IMR-90 (cell line): ENCODE measurements around the gene IBA57. TPM values are rescaled to one million over a fixed set of nuclear protein-coding genes. Genes with fewer than 3 reads are reported as not detected.
A peak's percentile ranks its signal among the peaks of the same experiment; 100 is the strongest.

ENCODE experiments used
- ATAC-seq: fragments of 200-7000 bp; cut with Tn5 transposase; 2 replicates; pipeline ENCODE4 v1.9.1; 2020; ENCODE audit warnings: low read depth, mild to moderate bottlenecking, moderate library complexity
- BruUV-seq: library from RNA; stranded (reverse); fragments of 400-500 nt; replicated peaks from 2 replicates; lab custom pipeline; 2021; lab: Mats Ljungman, UMichigan
- CTCF ChIA-PET: fragments of 300-600 bp; formaldehyde crosslinking; extraction: SDS; loops from one replicate; lab custom pipeline; 2021; ENCODE audit warnings: antibody characterized with exemption; lab: Yijun Ruan, JAX
- POLR2A ChIA-PET: fragments of 300-600 bp; sonication (Branson Sonifier 250); formaldehyde crosslinking; loops from one replicate; lab custom pipeline; 2022; ENCODE audit warnings: antibody characterized with exemption; ENCODE audit not compliant: unreplicated experiment; lab: Charles Lee
- DNase-seq: peaks from one replicate; pipeline ENCODE4 v3.0.0; 2013
- H2AFZ ChIP-seq: replicated peaks from 2 replicates; pipeline ENCODE3; 2013; ENCODE audit warnings: low read length, mild to moderate bottlenecking; ENCODE audit not compliant: poor library complexity
- H2AK5ac ChIP-seq: 2 replicates; pipeline ENCODE4 v1.6.1; 2013; ENCODE audit warnings: low read depth, low read length, inconsistent platforms
- H2AK9ac ChIP-seq: replicated peaks from 2 replicates; pipeline ENCODE3; 2013; ENCODE audit warnings: mild to moderate bottlenecking, low read depth, low read length, moderate library complexity; ENCODE audit not compliant: poor library complexity
- H2BK120ac ChIP-seq: 2 replicates; pipeline ENCODE4 v1.6.1; 2013; ENCODE audit warnings: low read depth, low read length, inconsistent platforms
- H2BK15ac ChIP-seq: 3 replicates; pipeline ENCODE4 v1.6.1; 2013; ENCODE audit warnings: low read depth, low read length, inconsistent platforms
- H2BK20ac ChIP-seq: 2 replicates; pipeline ENCODE4 v1.6.1; 2013; ENCODE audit warnings: low read depth, mild to moderate bottlenecking, inconsistent platforms, low read length, moderate library complexity
- H2BK5ac ChIP-seq: 2 replicates; pipeline ENCODE4 v1.6.1; 2013; ENCODE audit warnings: mild to moderate bottlenecking, low read depth, low read length, inconsistent platforms; ENCODE audit not compliant: poor library complexity, severe bottlenecking
- H3K14ac ChIP-seq: replicated peaks from 2 replicates; pipeline ENCODE4 v1.6.1; 2013; ENCODE audit warnings: low read depth, low read length, inconsistent platforms
- H3K18ac ChIP-seq: 2 replicates; pipeline ENCODE4 v1.6.1; 2013; ENCODE audit warnings: low read depth, low read length, control low read depth
- H3K23ac ChIP-seq: 2 replicates; pipeline ENCODE4 v1.6.1; 2013; ENCODE audit warnings: low read depth, low read length, inconsistent platforms
- H3K27ac ChIP-seq: 2 replicates; pipeline ENCODE4 v1.5.1; 2013; ENCODE audit warnings: mild to moderate bottlenecking, control low read depth, low read length; ENCODE audit not compliant: insufficient read depth
- H3K27me3 ChIP-seq: 2 replicates; pipeline ENCODE4 v1.6.1; 2013; ENCODE audit warnings: low read length; ENCODE audit not compliant: control insufficient read depth, insufficient read depth
- H3K36me3 ChIP-seq: 2 replicates; pipeline ENCODE4 v1.6.1; 2013; ENCODE audit warnings: low read length, mixed read lengths; ENCODE audit not compliant: control insufficient read depth, insufficient read depth
- H3K4ac ChIP-seq: 2 replicates; pipeline ENCODE4 v1.6.1; 2013; ENCODE audit warnings: low read depth, low read length, inconsistent platforms
- H3K4me1 ChIP-seq: 2 replicates; pipeline ENCODE4 v1.6.1; 2013; ENCODE audit warnings: low read length, mixed read lengths; ENCODE audit not compliant: control insufficient read depth, insufficient read depth
- H3K4me2 ChIP-seq: 2 replicates; pipeline ENCODE4 v1.6.1; 2013; ENCODE audit warnings: low read depth, mild to moderate bottlenecking, control low read depth, low read length, moderate library complexity
- H3K4me3 ChIP-seq: 2 replicates; pipeline ENCODE4 v1.5.1; 2013; ENCODE audit warnings: low read depth, mild to moderate bottlenecking, control low read depth, low read length, moderate library complexity; ENCODE audit not compliant: insufficient read depth
- H3K56ac ChIP-seq: 2 replicates; pipeline ENCODE4 v1.6.1; 2013; ENCODE audit warnings: low read length, inconsistent platforms; ENCODE audit not compliant: insufficient read depth; ENCODE audit errors: extremely low read depth
- H3K79me1 ChIP-seq, 2 experiments: 2 replicates each; pipeline ENCODE4 v1.6.1; 2013; ENCODE audit warnings: low read length in 2 of 2, inconsistent platforms in 1 of 2, low read depth in 1 of 2
- H3K9ac ChIP-seq: 2 replicates; pipeline ENCODE4 v1.6.1; 2013; ENCODE audit warnings: low read depth, low read length, control low read depth
- H3K9me1 ChIP-seq: 2 replicates; pipeline ENCODE4 v1.6.1; 2013; ENCODE audit warnings: low read length, inconsistent platforms; ENCODE audit not compliant: insufficient read depth
- H3K9me3 ChIP-seq: 2 replicates; pipeline ENCODE4 v1.6.1; 2013; ENCODE audit warnings: low read length; ENCODE audit not compliant: control insufficient read depth, insufficient read depth
- H4K20me1 ChIP-seq: 2 replicates; pipeline ENCODE4 v1.6.1; 2013; ENCODE audit warnings: low read length, inconsistent platforms; ENCODE audit not compliant: insufficient read depth
- H4K5ac ChIP-seq: 2 replicates; pipeline ENCODE4 v1.6.1; 2013; ENCODE audit warnings: mild to moderate bottlenecking, low read depth, low read length, control low read depth
- H4K8ac ChIP-seq, 2 experiments: 2 replicates each; pipeline ENCODE4 v1.6.1; 2013; ENCODE audit warnings: low read depth in 2 of 2, low read length in 2 of 2, control low read depth in 1 of 2, inconsistent platforms in 1 of 2
- H4K91ac ChIP-seq: 2 replicates; pipeline ENCODE4 v1.6.1; 2013; ENCODE audit warnings: low read depth, low read length, inconsistent platforms; ENCODE audit not compliant: insufficient read depth
- MAZ ChIP-seq: IDR thresholded peaks from 2 replicates; pipeline ENCODE4 v1.6.1; 2012; ENCODE audit warnings: low read depth, mild to moderate bottlenecking, low read length, improper control_type of control experiment, moderate library complexity, borderline replicate concordance
- NFE2L2 ChIP-seq: fragments of 150-350 bp; IDR thresholded peaks from 2 replicates; pipeline ENCODE4 v1.6.1; 2016; ENCODE audit warnings: low read depth, mild to moderate bottlenecking, low read length
- WGBS, 2 experiments: methylation state at CpG; one replicate each; pipeline versions ENCODE4 v1.1.5 to v1.1.7; 2013; ENCODE audit warnings: missing lambda C conversion rate in 2 of 2; ENCODE audit not compliant: insufficient read length in 1 of 2; ENCODE audit errors: extremely low coverage in 2 of 2; 5-methylcytosine and 5-hydroxymethylcytosine counted together
- dilution Hi-C: fragments of 300-500 bp; cut with HindIII; formaldehyde crosslinking; loops from one replicate; pipeline ENCODE4 v1.14.3; 2018; ENCODE audit warnings: low sequenced_read_pairs; ENCODE audit not compliant: unreplicated experiment
- in situ Hi-C: fragments of 300-500 bp; cut with MboI; formaldehyde crosslinking; loops from 3 replicates; pipeline ENCODE4 v1.14.3; 2019; ENCODE audit warnings: low sequenced_read_pairs, inconsistent platforms, mixed read lengths
- intact Hi-C: fragments of 100-400 bp; cut with micrococcal nuclease; formaldehyde crosslinking; loops from 2 replicates; pipeline ENCODE4 v1.10.0; 2022
- polyA plus RNA-seq, 3 experiments: library from polyadenylated mRNA; depleted of rRNA; stranded (reverse); fragments of >200 nt; gene quantifications; 2 replicates each; pipeline ENCODE4 v1.2.3, GENCODE V29; 2012; ENCODE audit warnings: low replicate concordance in 1 of 3
- total RNA-seq: library from RNA; depleted of rRNA; stranded (reverse); fragments of >200 nt; gene quantifications from 2 replicates; pipeline ENCODE4 v1.2.3, GENCODE V29; 2012

Gene IBA57
- total and polyA plus RNA-seq, 2 of the 4 experiments (the other 2 are of a cell fraction): 2.0 to 2.6 TPM

DNA sequence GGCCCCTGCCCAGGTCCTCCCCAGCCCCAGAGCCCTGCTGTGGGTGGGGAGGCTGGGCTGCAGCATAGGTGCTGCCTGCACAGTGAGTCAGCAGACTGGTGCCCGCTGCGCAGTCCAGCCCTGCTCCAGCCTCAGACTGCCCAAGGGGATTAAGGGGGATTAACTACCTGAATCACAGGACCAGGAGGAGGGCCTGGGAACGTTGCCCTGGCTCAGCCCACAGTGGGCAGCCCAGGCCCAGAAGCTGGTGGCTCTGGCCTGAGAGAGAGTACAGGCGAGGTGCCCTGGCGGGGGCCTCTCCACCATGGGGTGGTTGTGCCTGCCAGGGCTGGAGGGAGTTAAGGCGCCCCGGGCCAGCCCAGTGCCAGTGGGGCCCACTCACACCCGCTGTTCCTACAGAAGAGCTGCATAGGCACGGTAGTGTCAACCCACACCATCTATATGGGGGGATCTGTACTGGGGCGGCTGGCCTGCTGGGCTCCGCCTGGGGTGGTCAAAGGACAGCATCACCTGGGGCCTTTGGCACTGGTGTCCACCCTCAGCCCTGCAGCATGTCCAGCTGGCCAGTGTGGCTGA, 44.6 kb downstream of the IBA57 start:
- dilution Hi-C loops: no loop called here
- BruUV-seq: no TSS peak
- Histone ChIP-seq H3K9ac (no peak overlapping the region), H3K4me1 (peaks cover 8% of the 10 kb centered on the region; the same call in 1 of the 2 replicates), H4K20me1 (peaks cover 5% of the 10 kb centered on the region; the same call in 1 of the 2 replicates), H2BK15ac (no peak overlapping the region), H2AK9ac (no peak overlapping the region), H4K5ac (no peak overlapping the region), H2AFZ (no peak overlapping the region), H3K56ac (no peak overlapping the region), H2AK5ac (no peak overlapping the region), H3K9me1 (peaks cover 4% of the 10 kb centered on the region; the same call in 1 of the 2 replicates), H3K27me3 (no peaks in the 10 kb centered on the region; the same call in 1 of the 2 replicates), H3K79me1 (peaks cover 0 to 11% of the 10 kb centered on the region in 2 experiments; a peak in 2 of 4 replicates), H3K4me3 (no peak overlapping the region), H2BK120ac (no peak overlapping the region), H3K36me3 (no peaks in the 10 kb centered on the region), H2BK5ac (no peak overlapping the region), H3K27ac (no peak overlapping the region), H3K14ac (no peak overlapping the region), H3K4me2 (no peak overlapping the region), H4K91ac (no peak overlapping the region), H3K4ac (no peak overlapping the region), H3K23ac (no peak overlapping the region), H3K9me3 (no peaks in the 10 kb centered on the region), H4K8ac (no peak overlapping the region), H3K18ac (no peak overlapping the region), H2BK20ac (no peak overlapping the region)
- ChIA-PET POLR2A (no interaction called here), CTCF (interaction anchor here (0.6 kb wide), 1 partner anchor 235 kb away, joined by 6 read pairs; no protein-coding TSS in a partner anchor)
- intact Hi-C loops: loop anchor here (5.0 kb wide), 1 partner anchor 247 kb away; a partner anchor contains a TSS
- TF ChIP-seq MAZ: no peak
- TF ChIP-seq NFE2L2: peak; percentile 16; the same call in 1 of the 2 replicates
- 80% methylated on average over 1 of the region's 11 CpGs; no CpG with 5 or more reads in 1 of the 2 experiments for WGBS, 2 experiments
- in situ Hi-C loops: no loop called here
- no peak for DNase-seq
- no peak for ATAC-seq
